ENCODE data around the gene TFE3. TPM values are rescaled to one million over a fixed set of nuclear protein-coding genes. Genes with fewer than 3 reads are reported as not detected.

The TFE3 gene
- polyA plus RNA-seq, 1 experiment = 28.4 TPM

- TF ChIP-seq CTCF (IDR thresholded peaks at IDR 0.05; ENCODE audit: low read depth, low read length) = no peak
- POLR2A ChIA-PET = interaction anchor here (0.6 to 2.5 kb wide), 11 partner anchors 26 to 150 kb away, joined by 3 to 20 read pairs (median 6); partner anchors contain the start of genes GRIPAP1, PRAF2 and WDR45
- H3K27ac ChIP-seq (ENCODE audit: low read depth, low read length) = peak overlapping the region; percentile 89
- no peaks in the 10 kb centered on the region for H3K9me3 ChIP-seq (ENCODE audit: control insufficient read depth, insufficient read depth, low read length)
- peak overlapping the region; percentile 79 for H3K4me3 ChIP-seq (ENCODE audit: low read depth, low read length)
- peak; percentile 29 for DNase-seq (ENCODE audit: low read depth, low spot score)
- no peaks in the 10 kb centered on the region for H3K27me3 ChIP-seq (ENCODE audit: control insufficient read depth, insufficient read depth, low read length)
- CTCF ChIA-PET = interaction anchor here (2.0 kb wide), 1 partner anchor 114 kb away, joined by 6 read pairs; no protein-coding TSS in a partner anchor
Measured at GRCh38 chrX:49041744-49042580, 1.2 kb downstream of the TFE3 start.

- no peak for DNase-seq (ENCODE audit: low read depth, low spot score)
- Histone ChIP-seq H3K27ac (ENCODE audit: low read depth, low read length) (peak overlapping the region; percentile 91), H3K27me3 (ENCODE audit: control insufficient read depth, insufficient read depth, low read length) (no peaks in the 10 kb centered on the region), H3K9me3 (ENCODE audit: control insufficient read depth, insufficient read depth, low read length) (no peaks in the 10 kb centered on the region), H3K4me3 (ENCODE audit: low read depth, low read length) (peak overlapping the region; percentile 79)
- TF ChIP-seq CTCF (IDR thresholded peaks at IDR 0.05; ENCODE audit: low read depth, low read length) = no peak
- CTCF ChIA-PET = interaction anchor here (2.0 kb wide), 1 partner anchor 116 kb away, joined by 6 read pairs; no protein-coding TSS in a partner anchor
- POLR2A ChIA-PET = interaction anchor here (0.9 to 1.7 kb wide), 4 partner anchors 12 to 82 kb away, joined by 5 to 6 read pairs (median 5); partner anchors contain the start of genes GRIPAP1 and PRAF2
Measured at GRCh38 chrX:49040376-49040955, 2.7 kb downstream of the TFE3 start.

GRCh38 chrX:49039598-49040375 lies 3.4 kb downstream of the TFE3 start:
- peak overlapping the region; percentile 79 for H3K4me3 ChIP-seq (ENCODE audit: low read depth, low read length)
- no peaks in the 10 kb centered on the region for H3K27me3 ChIP-seq (ENCODE audit: control insufficient read depth, insufficient read depth, low read length)
- H3K9me3 ChIP-seq (ENCODE audit: control insufficient read depth, insufficient read depth, low read length) = no peaks in the 10 kb centered on the region
- peak; percentile 81 for DNase-seq (ENCODE audit: low read depth, low spot score)
- peak; percentile 15; the same call in 1 of the 2 replicates for TF ChIP-seq CTCF (IDR thresholded peaks at IDR 0.05; ENCODE audit: low read depth, low read length)
- CTCF ChIA-PET = interaction anchor here (2.0 kb wide), 1 partner anchor 116 kb away, joined by 6 read pairs; no protein-coding TSS in a partner anchor
- POLR2A ChIA-PET = interaction anchor here (0.8 to 1.7 kb wide), 5 partner anchors 12 to 81 kb away, joined by 3 to 6 read pairs (median 5); partner anchors contain the start of genes GRIPAP1 and PRAF2
- H3K27ac ChIP-seq (ENCODE audit: low read depth, low read length) = peak overlapping the region; percentile 91

GRCh38 chrX:49037883-49038475 lies 5.2 kb downstream of the TFE3 start:
- H3K4me3 ChIP-seq (ENCODE audit: low read depth, low read length) = no peak overlapping the region
- CTCF ChIA-PET = no interaction called here
- POLR2A ChIA-PET = no interaction called here
- DNase-seq (ENCODE audit: low read depth, low spot score) = peak; percentile 16
- no peak for TF ChIP-seq CTCF (IDR thresholded peaks at IDR 0.05; ENCODE audit: low read depth, low read length)
- H3K27me3 ChIP-seq (ENCODE audit: control insufficient read depth, insufficient read depth, low read length) = no peaks in the 10 kb centered on the region
- H3K9me3 ChIP-seq (ENCODE audit: control insufficient read depth, insufficient read depth, low read length) = no peaks in the 10 kb centered on the region
- peak overlapping the region; percentile 52 for H3K27ac ChIP-seq (ENCODE audit: low read depth, low read length)
